H9 (cell line): Measurements from ENCODE around the gene MAPK14. TPM values are rescaled to one million over a fixed set of nuclear protein-coding genes. Genes with fewer than 3 reads are reported as not detected.

Experiments used
- DNase-seq: peaks from one replicate; pipeline ENCODE4 v3.0.0-alpha.2; 2017
- H2AFZ ChIP-seq: one replicate; pipeline ENCODE4 v1.6.1; 2013; ENCODE audit warnings: mild to moderate bottlenecking, low read length, control low read depth, moderate library complexity
- H2AK5ac ChIP-seq: 2 replicates; pipeline ENCODE4 v1.6.1; 2013; ENCODE audit warnings: low read length, control low read depth, mixed read lengths; ENCODE audit not compliant: insufficient read length
- H2BK120ac ChIP-seq: one replicate; pipeline ENCODE4 v1.6.1; 2013; ENCODE audit warnings: low read depth, mild to moderate bottlenecking, low read length, control low read depth, inconsistent platforms; ENCODE audit not compliant: poor library complexity, severe bottlenecking
- H2BK12ac ChIP-seq: 2 replicates; pipeline ENCODE4 v1.6.1; 2013; ENCODE audit warnings: low read length, control low read depth, mixed read lengths, low read depth; ENCODE audit not compliant: insufficient read length
- H2BK15ac ChIP-seq: 2 replicates; pipeline ENCODE4 v1.6.1; 2013; ENCODE audit warnings: low read depth, low read length, control low read depth
- H2BK20ac ChIP-seq: one replicate; pipeline ENCODE4 v1.6.1; 2013; ENCODE audit warnings: low read depth, mild to moderate bottlenecking, low read length, control low read depth, inconsistent platforms; ENCODE audit not compliant: poor library complexity, severe bottlenecking
- H2BK5ac ChIP-seq: 2 replicates; pipeline ENCODE4 v1.6.1; 2013; ENCODE audit warnings: low read length, control low read depth, mixed read lengths; ENCODE audit not compliant: insufficient read length
- H3K14ac ChIP-seq: 2 replicates; pipeline ENCODE4 v1.6.1; 2013; ENCODE audit warnings: low read length, control low read depth; ENCODE audit not compliant: insufficient read depth
- H3K18ac ChIP-seq: 2 replicates; pipeline ENCODE4 v1.6.1; 2013; ENCODE audit warnings: low read depth, mild to moderate bottlenecking, mixed read lengths, low read length, control low read depth; ENCODE audit not compliant: insufficient read length
- H3K23ac ChIP-seq: 2 replicates; pipeline ENCODE4 v1.6.1; 2013; ENCODE audit warnings: low read length, control low read depth, mixed read lengths, low read depth; ENCODE audit not compliant: insufficient read length
- H3K23me2 ChIP-seq: 2 replicates; pipeline ENCODE4 v1.6.1; 2013; ENCODE audit warnings: low read depth, mild to moderate bottlenecking, mixed read lengths, low read length, control low read depth; ENCODE audit not compliant: insufficient read length, poor library complexity, severe bottlenecking
- H3K27ac ChIP-seq: 2 replicates; pipeline ENCODE4 v1.5.1; 2013; ENCODE audit warnings: low read length, control low read depth, mixed read lengths, low read depth; ENCODE audit not compliant: insufficient read length
- H3K27me3 ChIP-seq: 2 replicates; pipeline ENCODE4 v1.6.1; 2013; ENCODE audit warnings: low read length, control low read depth, inconsistent platforms; ENCODE audit not compliant: insufficient read depth
- H3K4ac ChIP-seq: 2 replicates; pipeline ENCODE4 v1.6.1; 2013; ENCODE audit warnings: low read depth, mild to moderate bottlenecking, control low read depth, inconsistent platforms, low read length, moderate library complexity
- H3K4me1 ChIP-seq: 2 replicates; pipeline ENCODE4 v1.6.1; 2013; ENCODE audit warnings: low read length, control low read depth, inconsistent platforms; ENCODE audit not compliant: insufficient read depth
- H3K4me2 ChIP-seq: 2 replicates; pipeline ENCODE4 v1.6.1; 2013; ENCODE audit warnings: low read length, control low read depth, mixed read lengths; ENCODE audit not compliant: insufficient read length, insufficient read depth
- H3K56ac ChIP-seq: 2 replicates; pipeline ENCODE4 v1.6.1; 2013; ENCODE audit warnings: low read depth, mild to moderate bottlenecking, mixed read lengths, low read length, control low read depth; ENCODE audit not compliant: insufficient read length
- H3K79me1 ChIP-seq: 2 replicates; pipeline ENCODE4 v1.6.1; 2013; ENCODE audit warnings: low read depth, mild to moderate bottlenecking, moderate library complexity, low read length, control low read depth, inconsistent platforms; ENCODE audit not compliant: insufficient read depth, poor library complexity, severe bottlenecking
- H3K79me2 ChIP-seq: 2 replicates; pipeline ENCODE4 v1.6.1; 2013; ENCODE audit warnings: low read length, control low read depth, inconsistent platforms; ENCODE audit not compliant: insufficient read depth
- H3K9ac ChIP-seq: 2 replicates; pipeline ENCODE4 v1.6.1; 2013; ENCODE audit warnings: low read length, control low read depth, mixed read lengths; ENCODE audit not compliant: insufficient read length; ENCODE audit errors: extremely low read depth
- H3K9me3 ChIP-seq: one replicate; pipeline ENCODE4 v1.6.1; 2013; ENCODE audit warnings: low read depth, low read length, inconsistent platforms; ENCODE audit not compliant: control insufficient read depth
- H3T11ph ChIP-seq: one replicate; pipeline ENCODE4 v1.6.1; 2013; ENCODE audit warnings: mild to moderate bottlenecking, low read length, control low read depth, inconsistent platforms
- H4K20me1 ChIP-seq: one replicate; pipeline ENCODE4 v1.6.1; 2013; ENCODE audit not compliant: control insufficient read depth, insufficient read length, insufficient read depth
- H4K5ac ChIP-seq: 2 replicates; pipeline ENCODE4 v1.6.1; 2013; ENCODE audit warnings: low read depth, mild to moderate bottlenecking, mixed read lengths, low read length, control low read depth; ENCODE audit not compliant: insufficient read length
- H4K8ac ChIP-seq: replicated peaks from 2 replicates; pipeline ENCODE4 v1.6.1; 2013; ENCODE audit warnings: low read length, control low read depth, mixed read lengths, low read depth; ENCODE audit not compliant: insufficient read length
- H4K91ac ChIP-seq: 2 replicates; pipeline ENCODE4 v1.6.1; 2013; ENCODE audit warnings: low read depth, mild to moderate bottlenecking, moderate library complexity, mixed read lengths, low read length, control low read depth; ENCODE audit not compliant: insufficient read length
- H3K27ac Mint-ChIP-seq, 3 experiments: 2 replicates in 2 of 3; 3 replicates in 1 of 3; pipeline ENCODE4 v1.8.0; 2020 to 2021; ENCODE audit warnings: mixed read lengths in 3 of 3, mild to moderate bottlenecking in 1 of 3, moderate library complexity in 1 of 3
- H3K27me3 Mint-ChIP-seq: 2 replicates; pipeline ENCODE4 v1.8.0; 2021; ENCODE audit warnings: low read depth, mild to moderate bottlenecking, moderate library complexity, mixed read lengths
- H3K36me3 Mint-ChIP-seq, 3 experiments: 2 replicates in 2 of 3; 3 replicates in 1 of 3; pipeline ENCODE4 v1.8.0; 2020 to 2021; ENCODE audit warnings: low read depth in 3 of 3, mixed read lengths in 3 of 3; ENCODE audit not compliant: insufficient read depth in 1 of 3
- H3K4me1 Mint-ChIP-seq, 2 experiments: 2 replicates each; pipeline ENCODE4 v1.8.0; 2020; ENCODE audit warnings: mixed read lengths in 2 of 2
- H3K4me3 Mint-ChIP-seq, 2 experiments: 2 replicates in 1 of 2; 3 replicates in 1 of 2; pipeline ENCODE4 v1.8.0; 2020 to 2021; ENCODE audit warnings: mild to moderate bottlenecking in 2 of 2, mixed read lengths in 2 of 2, moderate library complexity in 1 of 2
- H3K9me3 Mint-ChIP-seq, 2 experiments: 2 replicates in 1 of 2; 3 replicates in 1 of 2; pipeline ENCODE4 v1.8.0; 2020; ENCODE audit warnings: mild to moderate bottlenecking in 2 of 2, mixed read lengths in 2 of 2, moderate library complexity in 1 of 2
- CTCF ChIP-seq: fragments of 200-600 bp; sonication (generic); conservative IDR thresholded peaks from 3 replicates; pipeline ENCODE4 v1.8.0; 2021; ENCODE audit warnings: antibody characterized with exemption, mild to moderate bottlenecking
- WGBS: extraction: QIAGEN DNeasy Blood & Tissue Kit; methylation state at CpG from one replicate; pipeline ENCODE4 v1.1.7; 2013; ENCODE audit warnings: missing lambda C conversion rate, low lambda C conversion rate, mixed read lengths; ENCODE audit not compliant: insufficient read length; ENCODE audit errors: extremely low coverage; 5-methylcytosine and 5-hydroxymethylcytosine counted together
- total RNA-seq: library from RNA; stranded (reverse); gene quantifications from 2 replicates; pipeline ENCODE4 v1.2.1, GENCODE V29; 2021

Gene MAPK14
- total RNA-seq, 1 experiment from 2014 or later, result 40.5 TPM

GRCh38 chr6:36116943-36117342 lies 89.3 kb downstream of the MAPK14 start:
- Histone ChIP-seq H2BK15ac (no peak overlapping the region), H3K14ac (no peak overlapping the region), H3K4me2 (no peak overlapping the region), H4K20me1 (no peaks in the 10 kb centered on the region), H4K91ac (no peak overlapping the region), H3K56ac (no peak overlapping the region), H2BK20ac (no peak overlapping the region), H3K27me3 (no peaks in the 10 kb centered on the region), H3K23ac (no peak overlapping the region), H3K18ac (no peak overlapping the region), H3K79me2 (no peaks in the 10 kb centered on the region), H2BK12ac (no peak overlapping the region), H3K9ac (no peak overlapping the region), H3K4me1 (peaks cover 4% of the 10 kb centered on the region), H3T11ph (no peak overlapping the region), H4K5ac (no peak overlapping the region), H4K8ac (no peak overlapping the region), H2AK5ac (no peak overlapping the region), H2BK5ac (no peak overlapping the region), H2AFZ (no peak overlapping the region), H3K4ac (no peak overlapping the region), H3K79me1 (no peaks in the 10 kb centered on the region), H3K9me3 (no peaks in the 10 kb centered on the region), H3K27ac (no peak overlapping the region), H3K23me2 (no peaks in the 10 kb centered on the region), H2BK120ac (no peak overlapping the region)
- TF ChIP-seq CTCF, result no peak
- Mint-ChIP-seq H3K9me3 (no peaks in the 10 kb centered on the region), H3K4me3 (no peak overlapping the region), H3K27me3 (no peaks in the 10 kb centered on the region), H3K27ac (no peak overlapping the region), H3K4me1 (peaks cover 27% of the 10 kb centered on the region in 2 experiments), H3K36me3 (peaks cover 0 to 5% (median 0%) of the 10 kb centered on the region in 3 experiments; a peak in 3 of 7 replicates)
- WGBS, result no CpG with 5 or more reads among the region's 2 CpGs
- no peak for DNase-seq
